Raji (cell line): ENCODE results near the gene VSX1.

Source experiments
- POLR2A ChIP-seq: IDR thresholded peaks from 2 replicates; pipeline ENCODE4 v1.6.1; 2011; ENCODE audit warnings: low read depth, low read length, control low read depth; ENCODE audit not compliant: insufficient read depth

Gene VSX1

GRCh38 chr20:25081730-25082497 lies at the start of gene VSX1:
VSX1 (minus strand) TSS chr20:25082141; CDS start chr20:25082096, 45 bp downstream.
- TF ChIP-seq POLR2A: no peak

GRCh38 chr20:25129908-25130307 lies 48.0 kb upstream of the VSX1 start:
- no peak for TF ChIP-seq POLR2A

GRCh38 chr20:25129428-25129827 lies 47.5 kb upstream of the VSX1 start:
- TF ChIP-seq POLR2A: no peak

GRCh38 chr20:25128649-25129048 lies 46.7 kb upstream of the VSX1 start:
- no peak for TF ChIP-seq POLR2A

- no peak for TF ChIP-seq POLR2A
These were observed 46.0 kb upstream of the VSX1 start for GRCh38 chr20:25127761-25128537.

- TF ChIP-seq POLR2A: no peak
These were observed 44.5 kb upstream of the VSX1 start for GRCh38 chr20:25126204-25127029.

- TF ChIP-seq POLR2A: no peak
These were observed 43.7 kb upstream of the VSX1 start for GRCh38 chr20:25125636-25126035.

- no peak for TF ChIP-seq POLR2A
These were observed 39.0 kb upstream of the VSX1 start for GRCh38 chr20:25120920-25121319.

- TF ChIP-seq POLR2A: no peak
These were observed 38.5 kb upstream of the VSX1 start for GRCh38 chr20:25120457-25120856.

- TF ChIP-seq POLR2A: no peak
These were observed 36.6 kb upstream of the VSX1 start for GRCh38 chr20:25118529-25118928.

- no peak for TF ChIP-seq POLR2A
These were observed 36.0 kb upstream of the VSX1 start for GRCh38 chr20:25117990-25118389.

- TF ChIP-seq POLR2A: no peak
These were observed 35.0 kb upstream of the VSX1 start for GRCh38 chr20:25116739-25117458.

GRCh38 chr20:25103526-25103925 lies 21.6 kb upstream of the VSX1 start:
- no peak for TF ChIP-seq POLR2A

- TF ChIP-seq POLR2A: no peak
These were observed 19.0 kb upstream of the VSX1 start for GRCh38 chr20:25100914-25101313.
